VCaP (cell line): ENCODE results near the gene AMOTL2.

Source experiments
- H3K27ac ChIP-seq: fragments of 450-650 bp; 2 replicates; pipeline ENCODE4 v1.5.1; 2017
- TF ChIP-seq, protein P1 (sequence below): fragments of 450-650 bp; conservative IDR thresholded peaks from 2 replicates; pipeline ENCODE4 v1.5.1; 2017; ENCODE audit warnings: mild to moderate bottlenecking, moderate library complexity

Gene AMOTL2

GRCh38 chr3:134404366-134404885, 30.2 kb upstream of the AMOTL2 start:
- TF ChIP-seq, protein P1, sequence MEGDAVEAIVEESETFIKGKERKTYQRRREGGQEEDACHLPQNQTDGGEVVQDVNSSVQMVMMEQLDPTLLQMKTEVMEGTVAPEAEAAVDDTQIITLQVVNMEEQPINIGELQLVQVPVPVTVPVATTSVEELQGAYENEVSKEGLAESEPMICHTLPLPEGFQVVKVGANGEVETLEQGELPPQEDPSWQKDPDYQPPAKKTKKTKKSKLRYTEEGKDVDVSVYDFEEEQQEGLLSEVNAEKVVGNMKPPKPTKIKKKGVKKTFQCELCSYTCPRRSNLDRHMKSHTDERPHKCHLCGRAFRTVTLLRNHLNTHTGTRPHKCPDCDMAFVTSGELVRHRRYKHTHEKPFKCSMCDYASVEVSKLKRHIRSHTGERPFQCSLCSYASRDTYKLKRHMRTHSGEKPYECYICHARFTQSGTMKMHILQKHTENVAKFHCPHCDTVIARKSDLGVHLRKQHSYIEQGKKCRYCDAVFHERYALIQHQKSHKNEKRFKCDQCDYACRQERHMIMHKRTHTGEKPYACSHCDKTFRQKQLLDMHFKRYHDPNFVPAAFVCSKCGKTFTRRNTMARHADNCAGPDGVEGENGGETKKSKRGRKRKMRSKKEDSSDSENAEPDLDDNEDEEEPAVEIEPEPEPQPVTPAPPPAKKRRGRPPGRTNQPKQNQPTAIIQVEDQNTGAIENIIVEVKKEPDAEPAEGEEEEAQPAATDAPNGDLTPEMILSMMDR: no peak

GRCh38 chr3:134397755-134398154, 23.5 kb upstream of the AMOTL2 start:
- TF ChIP-seq, protein P1: no peak
- no peak overlapping the region for H3K27ac ChIP-seq

More at GRCh38 chr3:134404366-134404885, 30.2 kb upstream of the AMOTL2 start:
- H3K27ac ChIP-seq: no peak overlapping the region

DNA sequence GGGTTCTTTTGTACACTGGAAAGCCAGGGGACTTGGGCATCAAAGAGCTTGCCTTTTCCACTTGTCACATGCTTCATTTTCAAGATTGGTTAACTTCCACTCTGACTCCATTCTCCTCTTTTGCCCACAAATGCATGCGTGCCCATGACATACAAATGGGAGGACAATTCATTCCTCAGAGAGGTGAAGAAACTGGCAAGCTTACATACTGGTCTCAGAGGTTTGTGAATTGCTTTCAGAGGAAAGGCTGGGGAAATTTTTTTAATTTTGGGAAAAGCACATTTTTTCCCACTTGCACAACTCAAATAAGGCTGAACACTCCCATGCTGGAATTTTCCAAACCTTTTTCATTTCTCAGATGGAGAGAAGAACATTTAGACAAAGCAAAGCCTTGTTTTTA, 20.9 kb upstream of the AMOTL2 start:
- no peak overlapping the region for H3K27ac ChIP-seq
- TF ChIP-seq, protein P1: no peak

GRCh38 chr3:134394380-134394779, 20.1 kb upstream of the AMOTL2 start:
- H3K27ac ChIP-seq: no peak overlapping the region
- TF ChIP-seq, protein P1: no peak

DNA sequence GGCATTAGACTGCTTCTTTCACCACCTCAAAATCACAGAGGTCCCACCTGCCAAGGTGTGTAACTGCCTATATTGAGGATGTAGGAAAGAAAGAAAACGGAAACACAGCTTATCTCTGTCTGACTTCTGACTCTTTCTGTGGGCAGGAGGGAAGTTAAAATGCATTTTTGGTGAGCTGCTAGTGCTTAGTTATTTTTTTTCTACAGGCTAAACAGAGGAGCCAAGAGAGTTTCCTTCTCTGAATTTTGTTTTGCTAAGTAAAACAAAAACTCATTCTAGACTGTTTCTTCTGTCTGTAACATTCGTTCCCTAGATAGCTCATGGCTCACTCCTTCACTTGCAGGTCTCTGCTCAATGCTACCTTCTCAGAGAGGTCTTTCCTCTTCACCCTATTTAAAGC, 18.8 kb upstream of the AMOTL2 start:
- TF ChIP-seq, protein P1: no peak
- no peak overlapping the region for H3K27ac ChIP-seq

DNA sequence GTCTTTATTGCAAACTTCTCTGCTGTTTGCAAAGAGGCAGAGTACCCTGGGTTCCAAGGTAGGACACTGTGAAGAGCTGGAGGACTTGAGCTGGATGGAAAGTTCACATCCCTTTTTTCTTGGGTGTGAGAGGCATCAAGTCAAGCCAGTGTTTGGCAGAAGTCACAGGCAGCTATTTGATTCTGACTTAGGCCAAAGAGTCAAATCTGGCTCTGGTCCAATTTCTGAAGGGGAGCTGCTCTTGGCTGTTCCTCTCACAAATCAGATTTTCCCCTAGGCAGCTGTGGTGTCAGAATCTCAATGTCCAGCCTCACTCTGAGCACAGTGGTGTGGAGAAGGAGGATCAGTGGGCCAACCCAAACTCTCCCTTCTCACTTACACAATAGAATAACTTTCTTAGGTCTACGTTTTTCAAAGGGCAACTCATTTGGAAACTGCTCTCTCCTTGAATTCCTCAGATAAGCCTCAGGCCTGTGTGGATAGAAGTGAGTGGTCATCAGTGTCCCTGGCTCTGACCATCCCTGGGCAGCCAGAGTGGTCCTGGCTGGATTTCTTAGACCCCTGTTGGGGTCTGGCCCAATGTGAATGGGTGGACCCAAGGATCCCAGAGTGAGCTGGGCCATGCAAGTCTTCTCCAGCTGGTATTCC, 18.2 kb upstream of the AMOTL2 start:
- H3K27ac ChIP-seq: no peak overlapping the region
- TF ChIP-seq, protein P1: no peak

DNA sequence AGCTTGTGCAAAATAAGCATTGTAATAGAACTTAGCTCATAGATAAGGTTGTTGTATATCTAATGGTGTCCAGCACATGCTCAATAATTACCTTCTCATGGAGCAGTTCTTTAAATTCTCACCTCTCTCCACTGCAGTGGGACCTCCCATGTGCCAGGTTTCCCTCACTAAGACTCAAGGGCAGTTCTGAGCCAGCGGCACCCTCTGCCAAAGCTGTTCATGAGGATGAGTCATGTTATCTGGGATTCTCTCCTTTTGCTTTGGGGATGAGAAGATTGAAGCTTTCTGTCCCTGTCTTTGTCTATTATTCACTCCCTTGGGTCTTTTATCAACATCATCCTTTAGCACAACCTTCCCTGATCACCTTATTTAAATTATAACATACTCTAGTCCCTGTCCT, 15.6 kb upstream of the AMOTL2 start:
- TF ChIP-seq, protein P1: no peak
- H3K27ac ChIP-seq: no peak overlapping the region
